Measurements from ENCODE around the gene ABITRAM. TPM values are rescaled to one million over a fixed set of nuclear protein-coding genes. Genes with fewer than 3 reads are reported as not detected.

The ABITRAM gene
- total and polyA plus RNA-seq, 2 of the 13 experiments (the other 11 are each of a cell fraction or from before 2014, with no cell fraction given), result 10.2 to 21.6 TPM

DNA sequence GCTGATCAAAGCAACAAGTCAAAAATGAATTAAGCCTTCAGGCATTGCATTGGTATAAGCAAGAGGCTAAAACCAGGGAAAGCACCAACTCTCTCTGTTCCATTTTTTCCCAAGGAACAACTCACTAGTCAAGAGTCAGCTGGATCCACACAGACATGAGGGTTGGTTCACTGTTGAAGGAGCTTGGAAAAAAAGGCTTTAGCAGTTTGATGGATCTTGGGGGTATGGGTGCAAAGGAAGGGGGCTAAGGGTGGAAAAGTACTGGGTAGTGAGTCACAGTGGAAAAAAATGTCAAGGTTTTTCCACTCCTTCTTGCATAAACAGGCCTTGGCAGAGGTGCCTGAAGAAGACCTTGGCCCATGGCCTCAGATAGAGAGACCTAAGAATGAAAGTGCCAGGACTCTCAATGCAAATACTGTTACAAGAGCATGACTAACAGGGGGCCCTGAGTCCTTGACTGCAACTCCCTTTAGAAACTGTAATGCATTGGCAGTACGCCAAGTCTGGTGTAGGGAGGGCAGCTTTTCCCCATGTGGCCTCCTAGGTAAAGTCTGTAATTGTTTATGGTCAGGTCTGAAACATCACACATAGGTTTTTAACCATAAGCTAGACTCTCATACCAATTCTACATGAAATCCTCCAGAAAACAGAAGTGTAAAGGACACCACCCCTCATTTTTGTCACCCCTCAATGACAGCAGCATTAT lies 48.4 kb upstream of the ABITRAM start (continued):
- TF ChIP-seq RERE (CRISPR knock-in tag; IDR thresholded peaks at IDR 0.05; ENCODE audit: low read depth) (peak; percentile 90), ZBTB1 (CRISPR knock-in tag; IDR thresholded peaks at IDR 0.05; ENCODE audit: borderline replicate concordance) (no peak), TAF15 (IDR thresholded peaks at IDR 0.05; ENCODE audit: low read depth, low read length, poor library complexity, severe bottlenecking) (no peak), ATF1 (CRISPR knock-in tag; IDR thresholded peaks at IDR 0.05) (peak; percentile 68), TBX3 (IDR thresholded peaks at IDR 0.05; ENCODE audit: borderline replicate concordance) (peak; percentile 89), ATF2 (CRISPR knock-in tag; IDR thresholded peaks at IDR 0.05) (peak; percentile 97), ZNF382 (CRISPR knock-in tag; IDR thresholded peaks at IDR 0.05; ENCODE audit: borderline replicate concordance) (no peak), PHB2 (IDR thresholded peaks at IDR 0.05; ENCODE audit: partially characterized antibody) (no peak)
- TF ChIP-seq, protein P1, sequence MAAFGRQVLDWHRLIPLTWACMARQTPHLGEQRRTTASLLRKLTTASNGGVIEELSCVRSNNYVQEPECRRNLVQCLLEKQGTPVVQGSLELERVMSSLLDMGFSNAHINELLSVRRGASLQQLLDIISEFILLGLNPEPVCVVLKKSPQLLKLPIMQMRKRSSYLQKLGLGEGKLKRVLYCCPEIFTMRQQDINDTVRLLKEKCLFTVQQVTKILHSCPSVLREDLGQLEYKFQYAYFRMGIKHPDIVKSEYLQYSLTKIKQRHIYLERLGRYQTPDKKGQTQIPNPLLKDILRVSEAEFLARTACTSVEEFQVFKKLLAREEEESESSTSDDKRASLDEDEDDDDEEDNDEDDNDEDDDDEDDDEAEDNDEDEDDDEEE (CRISPR knock-in tag; IDR thresholded peaks at IDR 0.05), result no peak
- TF ChIP-seq, protein P2, sequence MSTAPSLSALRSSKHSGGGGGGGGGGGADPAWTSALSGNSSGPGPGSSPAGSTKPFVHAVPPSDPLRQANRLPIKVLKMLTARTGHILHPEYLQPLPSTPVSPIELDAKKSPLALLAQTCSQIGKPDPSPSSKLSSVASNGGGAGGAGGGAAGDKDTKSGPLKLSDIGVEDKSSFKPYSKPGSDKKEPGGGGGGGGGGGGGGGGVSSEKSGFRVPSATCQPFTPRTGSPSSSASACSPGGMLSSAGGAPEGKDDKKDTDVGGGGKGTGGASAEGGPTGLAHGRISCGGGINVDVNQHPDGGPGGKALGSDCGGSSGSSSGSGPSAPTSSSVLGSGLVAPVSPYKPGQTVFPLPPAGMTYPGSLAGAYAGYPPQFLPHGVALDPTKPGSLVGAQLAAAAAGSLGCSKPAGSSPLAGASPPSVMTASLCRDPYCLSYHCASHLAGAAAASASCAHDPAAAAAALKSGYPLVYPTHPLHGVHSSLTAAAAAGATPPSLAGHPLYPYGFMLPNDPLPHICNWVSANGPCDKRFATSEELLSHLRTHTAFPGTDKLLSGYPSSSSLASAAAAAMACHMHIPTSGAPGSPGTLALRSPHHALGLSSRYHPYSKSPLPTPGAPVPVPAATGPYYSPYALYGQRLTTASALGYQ (CRISPR knock-in tag; IDR thresholded peaks at IDR 0.05), result peak; percentile 96
